UCSD-AML1 (cell line): ENCODE data around the gene TP53.
"Not testable (repeated sequence)": the region's sequence is repeated elsewhere in the genome, so short reads cannot be mapped to it uniquely, and the experiment has no call there.

Experiments
- DNase-seq: peaks from one replicate; lab custom pipeline; 2025; ENCODE audit not compliant: unreplicated experiment; lab: John Stamatoyannopoulos, UW

The TP53 gene

GRCh38 chr17:7676533-7676932, 10.8 kb downstream of the TP53 start:
- no peak for DNase-seq

- no peak for DNase-seq
Observed at GRCh38 chr17:7674934-7675333, 12.4 kb downstream of the TP53 start.

GRCh38 chr17:7673239-7673638, 14.1 kb downstream of the TP53 start:
- DNase-seq = peak; percentile 16

DNA sequence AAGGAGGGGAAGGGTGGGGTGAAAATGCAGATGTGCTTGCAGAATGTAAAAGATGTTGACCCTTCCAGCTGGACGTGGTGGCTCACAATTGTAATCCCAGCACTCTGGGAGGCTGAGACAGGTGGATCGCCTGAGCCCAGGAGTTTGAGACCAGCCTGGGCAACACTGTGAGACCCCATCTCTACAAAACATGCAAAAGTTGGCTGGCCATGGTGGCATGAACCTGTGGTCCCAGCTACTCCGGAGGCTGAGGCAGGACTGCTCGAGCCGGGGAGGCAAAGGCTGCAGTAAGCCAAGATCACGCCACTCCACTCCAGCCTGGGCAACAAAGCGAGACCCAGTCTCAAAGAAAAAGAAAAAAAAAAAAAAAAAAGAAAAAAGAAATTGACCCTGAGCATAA, 18.8 kb downstream of the TP53 start:
- no peak for DNase-seq

DNA sequence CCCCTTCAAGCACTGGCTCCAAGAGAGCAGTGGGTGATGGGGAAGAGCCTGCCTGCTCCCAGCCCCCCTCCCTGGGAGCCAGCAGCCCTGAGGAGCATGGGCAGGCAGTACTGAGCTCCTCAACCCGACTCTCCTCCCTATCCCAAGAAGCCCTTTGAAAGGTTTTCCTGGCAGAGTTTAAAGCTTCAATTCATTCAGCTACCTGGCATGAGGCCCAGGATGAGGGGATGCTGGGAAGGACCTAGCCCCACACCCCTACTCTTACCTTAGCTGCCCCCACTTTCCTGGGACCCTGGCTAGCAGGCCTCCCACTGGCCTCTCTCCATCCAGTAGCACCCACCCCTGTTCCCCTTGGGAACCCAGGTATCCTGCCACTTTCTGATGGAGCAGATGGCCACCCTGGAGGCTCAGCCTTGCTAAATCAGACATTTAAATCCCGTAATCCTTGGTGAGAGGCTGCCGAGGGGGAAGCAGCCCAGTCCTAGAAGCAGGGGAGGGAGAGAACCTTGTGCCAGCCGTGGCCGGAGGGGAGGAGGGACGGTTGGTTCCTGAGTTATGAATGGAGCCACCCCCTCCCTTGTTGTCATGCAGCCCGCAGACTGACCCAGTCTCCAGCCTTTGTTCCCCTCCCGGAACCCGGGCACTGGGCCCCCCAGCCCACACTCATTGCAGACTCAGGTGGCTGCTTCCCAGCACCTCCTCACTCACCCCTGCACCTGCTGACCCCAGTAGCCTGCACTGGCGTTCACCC, 19.5 kb downstream of the TP53 start:
- no peak for DNase-seq

DNA sequence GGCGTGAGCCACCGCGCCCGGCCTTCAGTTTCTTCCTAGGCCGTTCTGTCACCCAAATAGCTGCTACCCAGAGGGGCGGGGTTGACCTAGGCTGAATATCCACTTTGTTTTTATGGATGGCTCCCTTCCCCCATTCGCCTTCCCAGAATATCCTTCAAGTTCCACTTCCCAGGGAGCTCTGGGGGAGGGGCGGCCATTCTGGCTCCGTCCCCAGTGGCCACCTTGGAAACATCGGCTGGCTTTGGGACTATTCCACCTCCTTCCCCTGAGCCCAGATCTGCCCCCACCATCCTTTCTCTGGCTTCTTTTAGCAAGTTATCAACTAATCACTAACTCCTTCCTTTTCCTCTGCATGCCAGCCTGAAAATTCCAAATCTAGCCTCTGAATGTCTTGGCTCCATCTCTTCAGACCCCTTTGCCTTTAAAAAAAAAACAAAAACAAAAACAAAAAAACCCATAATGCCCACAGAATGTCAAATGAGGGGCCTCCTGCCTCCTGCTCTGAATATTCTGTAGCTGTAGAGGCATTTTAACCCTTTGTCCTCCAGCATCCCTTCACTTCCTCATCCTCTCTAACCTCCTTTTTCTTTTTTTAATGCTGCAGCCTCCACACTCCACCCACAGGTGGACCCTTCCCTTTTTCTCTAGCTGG, 30.2 kb downstream of the TP53 start:
- DNase-seq = no peak

DNA sequence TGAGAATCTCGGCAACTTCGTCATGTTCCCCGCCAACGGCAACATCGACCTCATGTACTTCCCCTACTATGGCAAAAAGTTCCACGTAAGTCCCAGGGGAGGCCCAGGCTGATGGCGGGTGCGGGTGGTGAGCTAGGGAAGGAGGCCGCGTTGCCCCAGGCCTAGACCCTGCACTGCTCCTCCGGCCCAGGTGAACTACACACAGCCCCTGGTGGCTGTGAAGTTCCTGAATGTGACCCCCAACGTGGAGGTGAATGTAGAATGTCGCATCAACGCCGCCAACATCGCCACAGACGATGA, 31.8 kb downstream of the TP53 start:
- DNase-seq = no peak

DNA sequence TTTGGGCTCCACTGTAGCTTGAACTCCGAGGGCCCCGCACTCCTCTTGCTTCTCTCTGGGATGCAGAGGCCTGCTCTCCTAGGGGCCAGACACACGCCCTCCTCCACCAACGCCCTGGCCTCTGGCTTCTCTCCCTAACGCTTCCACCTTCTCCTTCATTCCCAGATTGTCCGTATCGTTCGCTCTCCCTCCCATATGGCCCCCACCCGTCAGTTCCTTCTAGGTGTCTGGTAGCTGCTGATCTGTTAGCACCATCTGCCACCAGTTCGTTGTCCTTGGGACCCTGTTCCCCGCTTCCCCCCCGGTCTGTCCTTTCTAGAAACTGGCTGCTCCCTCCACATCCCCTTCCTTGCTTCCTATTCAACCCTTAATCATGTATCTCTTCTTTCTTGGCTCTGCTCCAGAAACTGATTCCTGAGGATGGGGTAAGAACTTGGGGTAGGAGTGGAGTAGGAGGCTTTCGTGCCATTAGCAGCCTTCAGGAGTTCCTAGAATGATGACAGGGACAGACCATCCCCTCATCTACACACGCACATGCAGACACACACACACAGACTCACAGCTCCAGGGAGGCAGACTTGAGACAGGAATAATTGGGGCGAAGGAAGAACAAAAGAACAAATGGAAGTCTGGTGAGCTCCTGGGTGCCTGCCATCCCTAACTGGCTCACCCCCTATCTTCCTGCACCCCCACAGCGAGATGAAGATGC, 32.3 kb downstream of the TP53 start:
- DNase-seq = no peak

GRCh38 chr17:7652388-7653356, 34.6 kb downstream of the TP53 start:
- no peak for DNase-seq

- DNase-seq = no peak
Observed at GRCh38 chr17:7651665-7652387, 35.5 kb downstream of the TP53 start.

- no peak for DNase-seq
Observed at GRCh38 chr17:7651097-7651664, 36.1 kb downstream of the TP53 start.

GRCh38 chr17:7650509-7651096, 36.7 kb downstream of the TP53 start, which contains the start of gene ATP1B2:
Gene ATP1B2 (plus strand): TSS chr17:7650926. CDS start chr17:7651519, 593 bp downstream.
- no peak for DNase-seq

GRCh38 chr17:7647018-7647417, 40.3 kb downstream of the TP53 start:
- DNase-seq = no peak

DNA sequence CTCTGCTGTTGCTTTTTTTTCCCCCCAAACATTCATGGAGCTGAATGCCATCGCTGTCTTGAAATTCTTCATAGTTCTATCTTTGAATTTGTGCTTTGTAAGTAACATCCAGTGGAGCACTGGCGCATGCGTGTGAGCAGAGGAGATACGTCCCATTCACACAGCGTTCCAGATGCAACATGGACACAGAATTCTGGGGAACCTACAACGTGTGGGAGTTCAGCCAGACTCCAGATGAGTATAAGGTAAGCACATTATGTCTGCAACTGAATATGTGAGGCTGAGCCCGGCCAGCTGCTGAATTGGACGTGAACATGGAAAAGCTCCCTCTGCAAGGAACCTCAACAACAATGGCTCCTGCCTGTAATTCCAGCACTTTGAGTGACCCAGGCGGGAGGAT, 40.8 kb downstream of the TP53 start:
- no peak for DNase-seq

- no peak for DNase-seq
Observed at GRCh38 chr17:7644775-7645174, 42.5 kb downstream of the TP53 start.

- not testable (repeated sequence) for DNase-seq
Observed at GRCh38 chr17:7641635-7642034, 45.7 kb downstream of the TP53 start.

DNA sequence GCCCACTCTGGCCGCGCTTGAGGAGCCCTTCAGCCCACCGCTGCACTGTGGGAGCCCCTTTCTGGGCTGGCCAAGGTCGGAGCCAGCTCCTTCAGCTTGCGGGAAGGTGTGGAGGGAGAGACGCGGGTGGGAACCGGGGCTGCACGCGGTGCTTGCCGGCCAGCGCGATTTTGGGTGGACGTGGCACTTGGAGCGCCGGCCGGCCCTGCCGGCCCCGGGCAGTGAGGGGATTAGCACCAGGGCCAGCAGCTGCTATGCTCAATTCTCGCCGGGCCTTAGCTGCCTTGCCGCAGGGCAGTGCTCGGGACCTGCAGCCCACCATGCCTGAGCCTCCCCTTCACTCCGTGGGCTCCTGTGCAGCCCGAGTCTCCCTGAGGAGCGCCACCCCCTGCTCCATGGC, 46.5 kb downstream of the TP53 start:
- no peak for DNase-seq

DNA sequence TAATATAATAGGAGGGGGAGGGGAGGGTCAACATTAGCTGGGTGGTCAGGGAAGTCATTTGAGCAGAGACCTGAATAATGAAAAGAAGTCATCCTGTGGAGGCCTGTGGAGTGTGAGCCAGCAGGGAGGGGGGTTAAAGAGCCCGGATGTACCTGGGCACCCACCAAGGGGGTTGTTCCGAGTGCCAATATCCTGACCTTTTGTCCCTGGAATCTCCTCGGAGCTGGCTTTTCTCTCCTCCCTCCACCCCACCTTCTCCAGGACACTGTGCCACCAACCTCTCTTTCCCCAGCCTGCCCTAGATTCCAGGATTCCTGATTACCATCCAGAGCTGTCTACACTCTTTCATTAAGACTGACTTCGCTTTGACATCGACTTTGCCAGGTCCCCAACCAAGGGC, 51.1 kb downstream of the TP53 start:
- no peak for DNase-seq

- peak; percentile 70 for DNase-seq
Observed at GRCh38 chr17:7634384-7634783, 52.9 kb downstream of the TP53 start.

- DNase-seq = no peak
Observed at GRCh38 chr17:7633093-7633492, 54.2 kb downstream of the TP53 start.
